A673 (cell line): ENCODE results near the gene PRR23E.

Source experiments
- CTCF ChIP-seq: fragments of 300-800, 200-600 bp; sonication (generic); conservative IDR thresholded peaks from 2 replicates; pipeline ENCODE4 v1.5.1; 2017; ENCODE audit warnings: low read depth, mild to moderate bottlenecking, antibody characterized with exemption, low read length, moderate library complexity, mixed read lengths
- EZH2 ChIP-seq: fragments of 200-600 bp; sonication (generic); IDR thresholded peaks from 2 replicates; pipeline ENCODE4 v1.6.1; 2017; ENCODE audit warnings: borderline replicate concordance, low read depth, mild to moderate bottlenecking, mixed read lengths, antibody characterized with exemption, low read length; ENCODE audit not compliant: poor library complexity, severe bottlenecking

- TF ChIP-seq CTCF (no peak), EZH2 (no peak)
These were observed 25.5 kb upstream of the PRR23E start for GRCh38 chr3:127167315-127168043.
